WTC11 (cell line): ENCODE measurements around the gene ABCG1. TPM values are rescaled to one million over a fixed set of nuclear protein-coding genes. Genes with fewer than 3 reads are reported as not detected.

Experiments
- ATAC-seq: fragments of 200-7000 bp; cut with Tn5 transposase; 2 replicates; pipeline ENCODE4 v1.10.0; 2021; ENCODE audit warnings: mild to moderate bottlenecking, moderate library complexity
- CTCF ChIA-PET: fragments of 300-600 bp; sonication (Branson Sonifier 250); formaldehyde crosslinking; loops from one replicate; lab custom pipeline; 2021; ENCODE audit warnings: antibody characterized with exemption; lab: Charles Lee
- POLR2A ChIA-PET: fragments of 350-600 bp; sonication (Branson Sonifier 250); formaldehyde crosslinking; loops from one replicate; lab custom pipeline; 2021; ENCODE audit warnings: antibody characterized with exemption; lab: Charles Lee
- DNase-seq: peaks from one replicate; pipeline ENCODE4 v3.0.0; 2021; ENCODE audit warnings: low spot score
- H3K27ac Mint-ChIP-seq: 2 replicates; pipeline ENCODE4 v1.8.0; 2021; ENCODE audit warnings: mixed read lengths
- H3K27me3 Mint-ChIP-seq: 2 replicates; pipeline ENCODE4 v1.8.0; 2021; ENCODE audit warnings: low read depth, mild to moderate bottlenecking, moderate library complexity, mixed read lengths
- H3K36me3 Mint-ChIP-seq: 2 replicates; pipeline ENCODE4 v1.8.0; 2021; ENCODE audit warnings: mixed read lengths
- H3K4me1 Mint-ChIP-seq: 2 replicates; pipeline ENCODE4 v1.8.0; 2022; ENCODE audit warnings: mixed read lengths
- H3K4me3 Mint-ChIP-seq: 2 replicates; pipeline ENCODE4 v1.8.0; 2021; ENCODE audit warnings: mild to moderate bottlenecking, moderate library complexity, mixed read lengths
- H3K9me3 Mint-ChIP-seq: 2 replicates; pipeline ENCODE4 v1.8.0; 2021; ENCODE audit warnings: mixed read lengths
- CBFB ChIP-seq: sonication (generic); formaldehyde crosslinking; IDR thresholded peaks from 2 replicates; pipeline ENCODE4 v1.8.1; 2022; ENCODE audit warnings: mild to moderate bottlenecking, low read depth, missing genetic modification reagents
- CREB1 ChIP-seq: sonication (generic); formaldehyde crosslinking; IDR thresholded peaks from 2 replicates; pipeline ENCODE4 v1.8.0; 2023; ENCODE audit warnings: mild to moderate bottlenecking, missing genetic modification reagents
- GABPB1 ChIP-seq: sonication (generic); formaldehyde crosslinking; IDR thresholded peaks from 2 replicates; pipeline ENCODE4 v1.8.1; 2023; ENCODE audit warnings: mild to moderate bottlenecking, missing genetic modification reagents
- IRF2 ChIP-seq: sonication (generic); formaldehyde crosslinking; IDR thresholded peaks from 2 replicates; pipeline ENCODE4 v1.8.0; 2022; ENCODE audit warnings: low read depth, missing genetic modification reagents, borderline replicate concordance
- JUN ChIP-seq: sonication (generic); formaldehyde crosslinking; IDR thresholded peaks from 2 replicates; pipeline ENCODE4 v1.8.0; 2023; ENCODE audit warnings: mild to moderate bottlenecking, missing genetic modification reagents
- NR2C2 ChIP-seq: sonication (generic); formaldehyde crosslinking; IDR thresholded peaks from 2 replicates; pipeline ENCODE4 v1.8.0; 2022; ENCODE audit warnings: mild to moderate bottlenecking, missing genetic modification reagents
- NR3C1 ChIP-seq: sonication (generic); formaldehyde crosslinking; conservative IDR thresholded peaks from 2 replicates; pipeline ENCODE4 v1.8.1; 2023; ENCODE audit warnings: low read depth, mild to moderate bottlenecking, missing genetic modification reagents
- TCF7 ChIP-seq: sonication (generic); formaldehyde crosslinking; IDR thresholded peaks from 2 replicates; pipeline ENCODE4 v1.8.0; 2022; ENCODE audit warnings: mild to moderate bottlenecking, low read depth, missing genetic modification reagents, moderate library complexity
- TEAD1 ChIP-seq: sonication (generic); formaldehyde crosslinking; IDR thresholded peaks from 2 replicates; pipeline ENCODE4 v1.8.0; 2022; ENCODE audit warnings: mild to moderate bottlenecking, missing genetic modification reagents
- ZNF121 ChIP-seq: sonication (generic); formaldehyde crosslinking; IDR thresholded peaks from 2 replicates; pipeline ENCODE4 v1.8.0; 2023; ENCODE audit warnings: missing genetic modification reagents
- ZNF219 ChIP-seq: sonication (generic); formaldehyde crosslinking; IDR thresholded peaks from 2 replicates; pipeline ENCODE4 v1.8.0; 2023; ENCODE audit warnings: missing genetic modification reagents, mild to moderate bottlenecking, borderline replicate concordance
- ZNF671 ChIP-seq: fragments of 250-450 bp; sonication (Bioruptor Pico); IDR thresholded peaks from 2 replicates; pipeline ENCODE4 v1.8.0; 2021; ENCODE audit warnings: mild to moderate bottlenecking
- total RNA-seq: library from RNA; stranded (reverse); gene quantifications from 3 replicates; pipeline ENCODE4 v1.2.3, GENCODE V29; 2021
- TF ChIP-seq, protein P1 (sequence below): sonication (generic); formaldehyde crosslinking; IDR thresholded peaks from 2 replicates; pipeline ENCODE4 v1.8.0; 2023; ENCODE audit warnings: missing genetic modification reagents, mild to moderate bottlenecking, borderline replicate concordance
- TF ChIP-seq, protein P2 (sequence below): fragments of 250-450 bp; sonication (Bioruptor Pico); IDR thresholded peaks from 2 replicates; pipeline ENCODE4 v1.9.0; 2021; ENCODE audit warnings: mild to moderate bottlenecking, borderline replicate concordance
- TF ChIP-seq, protein P3 (sequence below): sonication (generic); formaldehyde crosslinking; IDR thresholded peaks from 2 replicates; pipeline ENCODE4 v1.8.0; 2022; ENCODE audit warnings: missing genetic modification reagents
- TF ChIP-seq, protein P4 (sequence below): fragments of 250-450 bp; sonication (Bioruptor Pico); IDR thresholded peaks from 2 replicates; pipeline ENCODE4 v2.1.2; 2022; ENCODE audit warnings: mild to moderate bottlenecking, moderate library complexity

Gene ABCG1
- total RNA-seq, 1 experiment from 2014 or later: 4.0 TPM

DNA sequence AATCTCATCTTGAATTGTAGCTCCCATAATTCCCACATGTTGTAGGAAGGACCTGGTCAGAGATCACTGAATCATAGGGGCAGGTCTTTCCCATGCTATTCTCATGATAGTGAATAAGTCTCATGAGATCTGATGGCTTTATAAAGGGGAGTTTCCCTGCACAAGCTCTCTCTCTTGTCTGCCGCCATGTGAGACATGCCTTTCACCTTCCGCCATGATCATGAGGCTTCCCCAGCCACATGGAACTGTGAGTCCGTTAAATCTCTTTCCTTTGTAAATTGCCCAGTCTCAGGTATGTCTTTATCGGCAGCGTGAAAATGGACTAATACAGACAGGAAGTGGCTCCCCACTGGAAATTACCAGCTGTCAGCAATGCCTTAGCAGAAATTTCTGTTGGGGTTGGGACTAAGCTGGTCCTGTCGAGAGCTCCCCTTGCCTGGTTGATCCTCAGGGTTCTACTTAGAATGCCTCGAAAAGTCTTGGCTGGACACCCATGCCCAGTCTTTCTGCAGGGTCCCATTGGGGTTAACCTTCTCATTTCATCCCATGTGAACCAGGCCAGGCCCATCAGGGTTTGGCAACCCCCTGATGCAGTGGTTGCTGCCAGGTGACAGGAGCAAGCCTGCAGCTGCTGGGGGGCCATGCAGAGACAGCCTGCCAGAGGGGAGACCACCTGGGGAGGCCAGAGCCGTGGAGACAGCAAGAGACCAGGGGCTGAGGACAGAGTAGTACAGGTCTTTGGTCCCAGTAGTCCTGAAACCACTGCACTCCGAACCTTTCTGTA lies 2.8 kb upstream of the ABCG1 start:
- DNase-seq (no peak), ATAC-seq (no peak)
- CTCF ChIA-PET: interaction anchor here (0.9 kb wide), 1 partner anchor 43 kb away, joined by 3 read pairs; no protein-coding TSS in a partner anchor
- Mint-ChIP-seq H3K27ac (no peak overlapping the region), H3K4me3 (no peak overlapping the region), H3K36me3 (no peaks in the 10 kb centered on the region; the same call in 1 of the 2 replicates)
- POLR2A ChIA-PET: no interaction called here
- TF ChIP-seq, protein P1, sequence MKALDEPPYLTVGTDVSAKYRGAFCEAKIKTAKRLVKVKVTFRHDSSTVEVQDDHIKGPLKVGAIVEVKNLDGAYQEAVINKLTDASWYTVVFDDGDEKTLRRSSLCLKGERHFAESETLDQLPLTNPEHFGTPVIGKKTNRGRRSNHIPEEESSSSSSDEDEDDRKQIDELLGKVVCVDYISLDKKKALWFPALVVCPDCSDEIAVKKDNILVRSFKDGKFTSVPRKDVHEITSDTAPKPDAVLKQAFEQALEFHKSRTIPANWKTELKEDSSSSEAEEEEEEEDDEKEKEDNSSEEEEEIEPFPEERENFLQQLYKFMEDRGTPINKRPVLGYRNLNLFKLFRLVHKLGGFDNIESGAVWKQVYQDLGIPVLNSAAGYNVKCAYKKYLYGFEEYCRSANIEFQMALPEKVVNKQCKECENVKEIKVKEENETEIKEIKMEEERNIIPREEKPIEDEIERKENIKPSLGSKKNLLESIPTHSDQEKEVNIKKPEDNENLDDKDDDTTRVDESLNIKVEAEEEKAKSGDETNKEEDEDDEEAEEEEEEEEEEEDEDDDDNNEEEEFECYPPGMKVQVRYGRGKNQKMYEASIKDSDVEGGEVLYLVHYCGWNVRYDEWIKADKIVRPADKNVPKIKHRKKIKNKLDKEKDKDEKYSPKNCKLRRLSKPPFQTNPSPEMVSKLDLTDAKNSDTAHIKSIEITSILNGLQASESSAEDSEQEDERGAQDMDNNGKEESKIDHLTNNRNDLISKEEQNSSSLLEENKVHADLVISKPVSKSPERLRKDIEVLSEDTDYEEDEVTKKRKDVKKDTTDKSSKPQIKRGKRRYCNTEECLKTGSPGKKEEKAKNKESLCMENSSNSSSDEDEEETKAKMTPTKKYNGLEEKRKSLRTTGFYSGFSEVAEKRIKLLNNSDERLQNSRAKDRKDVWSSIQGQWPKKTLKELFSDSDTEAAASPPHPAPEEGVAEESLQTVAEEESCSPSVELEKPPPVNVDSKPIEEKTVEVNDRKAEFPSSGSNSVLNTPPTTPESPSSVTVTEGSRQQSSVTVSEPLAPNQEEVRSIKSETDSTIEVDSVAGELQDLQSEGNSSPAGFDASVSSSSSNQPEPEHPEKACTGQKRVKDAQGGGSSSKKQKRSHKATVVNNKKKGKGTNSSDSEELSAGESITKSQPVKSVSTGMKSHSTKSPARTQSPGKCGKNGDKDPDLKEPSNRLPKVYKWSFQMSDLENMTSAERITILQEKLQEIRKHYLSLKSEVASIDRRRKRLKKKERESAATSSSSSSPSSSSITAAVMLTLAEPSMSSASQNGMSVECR: no peak
- TF ChIP-seq GABPB1 (CRISPR knock-in tag) (no peak), CBFB (CRISPR knock-in tag) (no peak), TEAD1 (no peak), JUN (CRISPR knock-in tag) (no peak), NR2C2 (CRISPR knock-in tag) (no peak), ZNF219 (no peak), TCF7 (no peak), ZNF671 (CRISPR knock-in tag) (no peak), IRF2 (CRISPR knock-in tag) (no peak), NR3C1 (CRISPR knock-in tag) (no peak), CREB1 (CRISPR knock-in tag) (no peak), ZNF121 (CRISPR knock-in tag) (no peak)
- TF ChIP-seq, protein P2, sequence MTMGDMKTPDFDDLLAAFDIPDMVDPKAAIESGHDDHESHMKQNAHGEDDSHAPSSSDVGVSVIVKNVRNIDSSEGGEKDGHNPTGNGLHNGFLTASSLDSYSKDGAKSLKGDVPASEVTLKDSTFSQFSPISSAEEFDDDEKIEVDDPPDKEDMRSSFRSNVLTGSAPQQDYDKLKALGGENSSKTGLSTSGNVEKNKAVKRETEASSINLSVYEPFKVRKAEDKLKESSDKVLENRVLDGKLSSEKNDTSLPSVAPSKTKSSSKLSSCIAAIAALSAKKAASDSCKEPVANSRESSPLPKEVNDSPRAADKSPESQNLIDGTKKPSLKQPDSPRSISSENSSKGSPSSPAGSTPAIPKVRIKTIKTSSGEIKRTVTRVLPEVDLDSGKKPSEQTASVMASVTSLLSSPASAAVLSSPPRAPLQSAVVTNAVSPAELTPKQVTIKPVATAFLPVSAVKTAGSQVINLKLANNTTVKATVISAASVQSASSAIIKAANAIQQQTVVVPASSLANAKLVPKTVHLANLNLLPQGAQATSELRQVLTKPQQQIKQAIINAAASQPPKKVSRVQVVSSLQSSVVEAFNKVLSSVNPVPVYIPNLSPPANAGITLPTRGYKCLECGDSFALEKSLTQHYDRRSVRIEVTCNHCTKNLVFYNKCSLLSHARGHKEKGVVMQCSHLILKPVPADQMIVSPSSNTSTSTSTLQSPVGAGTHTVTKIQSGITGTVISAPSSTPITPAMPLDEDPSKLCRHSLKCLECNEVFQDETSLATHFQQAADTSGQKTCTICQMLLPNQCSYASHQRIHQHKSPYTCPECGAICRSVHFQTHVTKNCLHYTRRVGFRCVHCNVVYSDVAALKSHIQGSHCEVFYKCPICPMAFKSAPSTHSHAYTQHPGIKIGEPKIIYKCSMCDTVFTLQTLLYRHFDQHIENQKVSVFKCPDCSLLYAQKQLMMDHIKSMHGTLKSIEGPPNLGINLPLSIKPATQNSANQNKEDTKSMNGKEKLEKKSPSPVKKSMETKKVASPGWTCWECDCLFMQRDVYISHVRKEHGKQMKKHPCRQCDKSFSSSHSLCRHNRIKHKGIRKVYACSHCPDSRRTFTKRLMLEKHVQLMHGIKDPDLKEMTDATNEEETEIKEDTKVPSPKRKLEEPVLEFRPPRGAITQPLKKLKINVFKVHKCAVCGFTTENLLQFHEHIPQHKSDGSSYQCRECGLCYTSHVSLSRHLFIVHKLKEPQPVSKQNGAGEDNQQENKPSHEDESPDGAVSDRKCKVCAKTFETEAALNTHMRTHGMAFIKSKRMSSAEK (CRISPR knock-in tag): no peak
- TF ChIP-seq, protein P3, sequence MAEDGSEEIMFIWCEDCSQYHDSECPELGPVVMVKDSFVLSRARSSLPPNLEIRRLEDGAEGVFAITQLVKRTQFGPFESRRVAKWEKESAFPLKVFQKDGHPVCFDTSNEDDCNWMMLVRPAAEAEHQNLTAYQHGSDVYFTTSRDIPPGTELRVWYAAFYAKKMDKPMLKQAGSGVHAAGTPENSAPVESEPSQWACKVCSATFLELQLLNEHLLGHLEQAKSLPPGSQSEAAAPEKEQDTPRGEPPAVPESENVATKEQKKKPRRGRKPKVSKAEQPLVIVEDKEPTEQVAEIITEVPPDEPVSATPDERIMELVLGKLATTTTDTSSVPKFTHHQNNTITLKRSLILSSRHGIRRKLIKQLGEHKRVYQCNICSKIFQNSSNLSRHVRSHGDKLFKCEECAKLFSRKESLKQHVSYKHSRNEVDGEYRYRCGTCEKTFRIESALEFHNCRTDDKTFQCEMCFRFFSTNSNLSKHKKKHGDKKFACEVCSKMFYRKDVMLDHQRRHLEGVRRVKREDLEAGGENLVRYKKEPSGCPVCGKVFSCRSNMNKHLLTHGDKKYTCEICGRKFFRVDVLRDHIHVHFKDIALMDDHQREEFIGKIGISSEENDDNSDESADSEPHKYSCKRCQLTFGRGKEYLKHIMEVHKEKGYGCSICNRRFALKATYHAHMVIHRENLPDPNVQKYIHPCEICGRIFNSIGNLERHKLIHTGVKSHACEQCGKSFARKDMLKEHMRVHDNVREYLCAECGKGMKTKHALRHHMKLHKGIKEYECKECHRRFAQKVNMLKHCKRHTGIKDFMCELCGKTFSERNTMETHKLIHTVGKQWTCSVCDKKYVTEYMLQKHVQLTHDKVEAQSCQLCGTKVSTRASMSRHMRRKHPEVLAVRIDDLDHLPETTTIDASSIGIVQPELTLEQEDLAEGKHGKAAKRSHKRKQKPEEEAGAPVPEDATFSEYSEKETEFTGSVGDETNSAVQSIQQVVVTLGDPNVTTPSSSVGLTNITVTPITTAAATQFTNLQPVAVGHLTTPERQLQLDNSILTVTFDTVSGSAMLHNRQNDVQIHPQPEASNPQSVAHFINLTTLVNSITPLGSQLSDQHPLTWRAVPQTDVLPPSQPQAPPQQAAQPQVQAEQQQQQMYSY (CRISPR knock-in tag): no peak
- TF ChIP-seq, protein P4, sequence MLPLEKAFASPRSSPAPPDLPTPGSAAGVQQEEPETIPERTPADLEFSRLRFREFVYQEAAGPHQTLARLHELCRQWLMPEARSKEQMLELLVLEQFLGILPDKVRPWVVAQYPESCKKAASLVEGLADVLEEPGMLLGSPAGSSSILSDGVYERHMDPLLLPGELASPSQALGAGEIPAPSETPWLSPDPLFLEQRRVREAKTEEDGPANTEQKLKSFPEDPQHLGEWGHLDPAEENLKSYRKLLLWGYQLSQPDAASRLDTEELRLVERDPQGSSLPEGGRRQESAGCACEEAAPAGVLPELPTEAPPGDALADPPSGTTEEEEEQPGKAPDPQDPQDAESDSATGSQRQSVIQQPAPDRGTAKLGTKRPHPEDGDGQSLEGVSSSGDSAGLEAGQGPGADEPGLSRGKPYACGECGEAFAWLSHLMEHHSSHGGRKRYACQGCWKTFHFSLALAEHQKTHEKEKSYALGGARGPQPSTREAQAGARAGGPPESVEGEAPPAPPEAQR: no peak
- TF ChIP-seq, all 79 proteins: peak for 0
- H3K4me1 Mint-ChIP-seq: peaks cover 7% of the 10 kb centered on the region
- peaks cover 24% of the 10 kb centered on the region for H3K9me3 Mint-ChIP-seq
- peaks cover 50% of the 10 kb centered on the region for H3K27me3 Mint-ChIP-seq
